AG20443 (cell line): ENCODE measurements around the gene UBE2D1.

Source experiments
- DNase-seq: peaks from one replicate; pipeline ENCODE4 v3.0.0; 2012; ENCODE audit warnings: low spot score, mixed read lengths

Gene UBE2D1

GRCh38 chr10:58341422-58341821, 6.6 kb downstream of the UBE2D1 start:
- no peak for DNase-seq

GRCh38 chr10:58341947-58342346, 7.1 kb downstream of the UBE2D1 start:
- DNase-seq = no peak

GRCh38 chr10:58347967-58348366, 13.2 kb downstream of the UBE2D1 start:
- no peak for DNase-seq

GRCh38 chr10:58348571-58349033, 13.8 kb downstream of the UBE2D1 start:
- DNase-seq = no peak

- no peak for DNase-seq
Observed at GRCh38 chr10:58350023-58350422, 15.2 kb downstream of the UBE2D1 start.

- DNase-seq = no peak
Observed at GRCh38 chr10:58350619-58351323, 16.0 kb downstream of the UBE2D1 start.

- no peak for DNase-seq
Observed at GRCh38 chr10:58351616-58352578, 17.1 kb downstream of the UBE2D1 start.

GRCh38 chr10:58352956-58353610, 18.3 kb downstream of the UBE2D1 start:
- DNase-seq = peak; percentile 9

GRCh38 chr10:58356756-58357155, 21.9 kb downstream of the UBE2D1 start:
- no peak for DNase-seq

- DNase-seq = no peak
Observed at GRCh38 chr10:58358314-58358933, 23.6 kb downstream of the UBE2D1 start.

GRCh38 chr10:58358947-58359346, 24.1 kb downstream of the UBE2D1 start:
- no peak for DNase-seq

GRCh38 chr10:58359541-58359940, 24.7 kb downstream of the UBE2D1 start:
- DNase-seq = no peak

GRCh38 chr10:58360412-58361004, 25.7 kb downstream of the UBE2D1 start:
- DNase-seq = peak; percentile 11

- DNase-seq = no peak
Observed at GRCh38 chr10:58361353-58361752, 26.5 kb downstream of the UBE2D1 start.

- no peak for DNase-seq
Observed at GRCh38 chr10:58362027-58362789, 27.4 kb downstream of the UBE2D1 start.

- no peak for DNase-seq
Observed at GRCh38 chr10:58367069-58367468, 32.3 kb downstream of the UBE2D1 start.

- no peak for DNase-seq
Observed at GRCh38 chr10:58371473-58371872, 36.7 kb downstream of the UBE2D1 start.

- DNase-seq = no peak
Observed at GRCh38 chr10:58372607-58373441, 38.0 kb downstream of the UBE2D1 start.

- no peak for DNase-seq
Observed at GRCh38 chr10:58373442-58373827, 38.6 kb downstream of the UBE2D1 start.

- no peak for DNase-seq
Observed at GRCh38 chr10:58382489-58382995, 47.7 kb downstream of the UBE2D1 start.
